ENCODE measurements around the gene LTV1. TPM values are rescaled to one million over a fixed set of nuclear protein-coding genes. Genes with fewer than 3 reads are reported as not detected.

LTV1 gene
- total and polyA plus RNA-seq, 9 of the 15 experiments (the other 6 are each of a cell fraction or from before 2014, with no cell fraction given) = 57.9 to 162 (median 119) TPM

GRCh38 chr6:143839196-143839595 is 3.9 kb upstream of the LTV1 start (continued):
- TF ChIP-seq NR4A1 (CRISPR knock-in tag; IDR thresholded peaks at IDR 0.05) = no peak
- no peak for TF ChIP-seq NR4A1 (tag; IDR thresholded peaks at IDR 0.05)
- TF ChIP-seq RUNX1 (IDR thresholded peaks at IDR 0.05; ENCODE audit: low read depth) = no peak
- no peak for TF ChIP-seq TAL1 (IDR thresholded peaks at IDR 0.05)
- TF ChIP-seq TBL1XR1 (IDR thresholded peaks at IDR 0.05; ENCODE audit: low read length in 2 of 2) = no peak
- TF ChIP-seq STAT5A (IDR thresholded peaks at IDR 0.05; ENCODE audit: borderline replicate concordance, low read length) = no peak
- TF ChIP-seq SPI1 (IDR thresholded peaks at IDR 0.05; ENCODE audit: borderline replicate concordance, low read depth, low read length) = no peak

- BruUV-seq (replicated peaks) = no TSS peak
- H3K9me1 ChIP-seq (ENCODE audit: control insufficient read depth, insufficient read depth, low read length) = no peaks in the 10 kb centered on the region
- peaks cover 29% of the 10 kb centered on the region for H3K79me2 ChIP-seq (ENCODE audit: control insufficient read depth, insufficient read depth, low read length)
- no peaks in the 10 kb centered on the region for H4K20me1 ChIP-seq (replicated peaks; ENCODE audit: control insufficient read depth, insufficient read depth, low read length)
- no peak overlapping the region for H3K27ac ChIP-seq (ENCODE audit: extremely low read depth, low read depth, low read length)
- intact Hi-C loops (cut with micrococcal nuclease) (loop anchor here (5.0 kb wide), 2 partner anchors 163 to 248 kb away; partner anchors contain the start of gene PHACTR2), in situ Hi-C loops (cut with MboI) (no loop called here)
- no peaks in the 10 kb centered on the region for H3K27me3 ChIP-seq (ENCODE audit: control insufficient read depth in 2 of 2, insufficient read depth in 2 of 2, low read length in 2 of 2)
- peaks cover 2 to 9% of the 10 kb centered on the region in 2 experiments; a peak in 4 of 5 replicates for H3K4me1 ChIP-seq (replicated peaks in 1 of 2; ENCODE audit: control insufficient read depth in 2 of 2, insufficient read depth in 2 of 2, low read length in 2 of 2)
- H3K9me3 ChIP-seq (replicated peaks; ENCODE audit: control insufficient read depth, insufficient read depth, low read depth, low read length) = no peaks in the 10 kb centered on the region
- no peak overlapping the region for H2AFZ ChIP-seq (ENCODE audit: low read depth, low read length)
- FAIRE-seq (no peak), ATAC-seq (no peak), DNase-seq (ENCODE audit: extremely low read depth in 1 of 4, low spot score in 3 of 4) (no peak)
- no peak overlapping the region for H3K9ac ChIP-seq (ENCODE audit: insufficient read depth in 1 of 2, low read depth in 2 of 2, low read length in 2 of 2)
- H3K4me3 ChIP-seq = no peak overlapping the region
- POLR2A ChIA-PET = interaction anchor here (0.6 to 0.8 kb wide), 3 partner anchors 8 to 391 kb away, joined by 3 read pairs; no protein-coding TSS in a partner anchor
- no peak overlapping the region for H3K4me2 ChIP-seq (ENCODE audit: insufficient read depth, low read length)
- CTCF ChIA-PET (ENCODE audit: low intra/inter-chr PET ratio) = no interaction called here
- H3K36me3 ChIP-seq (ENCODE audit: control insufficient read depth, insufficient read depth, low read length) = peaks cover 17% of the 10 kb centered on the region
- WGBS (ENCODE audit: insufficient coverage, low coverage, missing lambda C conversion rate) = 55% methylated on average over 6 of the region's 6 CpGs
- TF ChIP-seq ZNF655 (CRISPR knock-in tag; IDR thresholded peaks at IDR 0.05) (no peak), ETV5 (CRISPR knock-in tag; IDR thresholded peaks at IDR 0.05; ENCODE audit: low read depth) (no peak), ATF7 (IDR thresholded peaks at IDR 0.05) (no peak), ZNF436 (CRISPR knock-in tag; IDR thresholded peaks at IDR 0.05) (no peak), MTA2 (IDR thresholded peaks at IDR 0.05; ENCODE audit: low read depth) (no peak), THRB (CRISPR knock-in tag; conservative IDR thresholded peaks at IDR 0.05) (no peak), RCOR1 (IDR thresholded peaks at IDR 0.05; ENCODE audit: borderline replicate concordance in 1 of 2, low read depth in 2 of 2, low read length in 2 of 2) (peak in 1 of 2 experiments; percentile 88; a peak in 2 of 4 replicates), HMBOX1 (IDR thresholded peaks at IDR 0.05) (peak; percentile 49; the same call in 1 of the 2 replicates), POLR2H (tag; IDR thresholded peaks at IDR 0.05; ENCODE audit: low read depth) (no peak), ZNF584 (CRISPR knock-in tag; IDR thresholded peaks at IDR 0.05; ENCODE audit: low read depth) (no peak)
These were observed 2.4 kb upstream of the LTV1 start for GRCh38 chr6:143840595-143841265.
